T-helper 1 cell (primary cell): ENCODE data around the gene NTRK2.

Experiments used
- DNase-seq, 5 donors: peaks; one replicate each; pipeline ENCODE4 v3.0.0-alpha.2; 2012 to 2020

NTRK2 gene

DNA sequence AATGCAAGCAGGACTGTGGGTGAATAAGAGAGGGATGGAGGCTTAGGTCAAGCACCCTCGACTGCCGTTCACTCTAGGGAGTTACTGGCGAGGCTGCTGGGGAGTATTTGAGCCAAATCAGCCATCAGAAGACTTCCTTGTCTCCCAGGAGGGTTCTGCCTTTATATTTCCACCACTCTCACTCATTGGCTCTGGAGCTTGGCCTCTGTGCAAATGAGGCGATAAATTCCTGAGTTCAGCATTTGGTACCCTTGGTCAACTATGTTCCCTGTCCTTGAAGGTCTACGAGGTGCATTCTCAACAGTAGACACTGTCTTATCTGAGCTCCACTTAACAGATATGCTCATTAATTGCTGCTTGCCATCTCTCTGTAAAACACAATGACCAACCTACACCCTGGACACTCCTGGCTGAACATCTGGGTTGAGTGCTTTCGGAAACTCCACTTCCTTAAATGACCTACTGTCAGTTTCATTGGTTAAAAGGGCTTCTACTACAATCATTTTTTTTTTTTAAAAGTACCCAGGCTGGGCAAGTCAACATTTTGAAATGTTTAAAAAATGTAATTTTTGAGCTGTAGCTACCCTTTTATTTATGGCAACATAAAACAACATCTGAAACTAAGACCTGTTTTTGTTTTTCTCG lies 153.2 kb downstream of the NTRK2 start:
- DNase-seq: no peak

DNA sequence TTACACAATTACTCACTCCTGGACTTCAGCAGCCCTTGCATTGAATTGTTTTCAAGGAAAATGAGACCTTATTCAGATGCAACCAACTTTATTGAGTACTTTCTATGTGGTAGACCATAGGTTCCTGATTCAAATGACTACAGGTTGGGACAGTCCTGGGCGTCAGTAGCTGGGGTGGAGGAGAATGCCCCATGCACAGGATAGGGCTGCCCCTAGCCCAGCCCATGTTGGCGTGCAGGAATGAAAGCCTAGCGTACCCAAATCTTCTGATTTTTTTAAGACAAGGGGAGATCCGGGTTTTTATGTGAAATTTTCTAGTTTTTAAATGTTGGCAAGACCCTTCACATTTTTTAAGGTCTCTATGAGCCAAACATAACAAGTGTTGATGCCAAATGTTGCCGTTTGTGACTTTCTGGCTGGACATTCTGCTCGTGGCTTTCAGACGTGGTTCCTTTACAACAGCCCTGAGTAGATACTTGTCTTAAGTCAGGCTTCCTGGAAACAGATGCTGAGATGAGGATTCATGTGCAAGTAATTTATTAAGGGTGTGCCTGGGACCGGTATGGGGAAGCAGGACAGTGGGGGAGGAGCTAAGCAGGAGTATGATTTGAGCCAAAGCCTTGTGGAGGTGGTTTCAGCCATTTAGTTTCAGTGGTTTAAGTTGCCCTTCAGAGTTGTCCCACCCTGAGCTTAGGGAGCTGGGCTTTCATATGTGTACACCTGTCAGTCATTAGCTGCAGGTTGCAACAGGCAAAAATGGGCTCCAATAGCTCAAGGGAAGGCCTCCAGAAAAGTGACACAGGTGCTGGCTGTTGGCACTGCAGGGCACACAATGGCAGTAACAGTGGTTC lies 154.1 kb downstream of the NTRK2 start:
- DNase-seq: no peak

DNA sequence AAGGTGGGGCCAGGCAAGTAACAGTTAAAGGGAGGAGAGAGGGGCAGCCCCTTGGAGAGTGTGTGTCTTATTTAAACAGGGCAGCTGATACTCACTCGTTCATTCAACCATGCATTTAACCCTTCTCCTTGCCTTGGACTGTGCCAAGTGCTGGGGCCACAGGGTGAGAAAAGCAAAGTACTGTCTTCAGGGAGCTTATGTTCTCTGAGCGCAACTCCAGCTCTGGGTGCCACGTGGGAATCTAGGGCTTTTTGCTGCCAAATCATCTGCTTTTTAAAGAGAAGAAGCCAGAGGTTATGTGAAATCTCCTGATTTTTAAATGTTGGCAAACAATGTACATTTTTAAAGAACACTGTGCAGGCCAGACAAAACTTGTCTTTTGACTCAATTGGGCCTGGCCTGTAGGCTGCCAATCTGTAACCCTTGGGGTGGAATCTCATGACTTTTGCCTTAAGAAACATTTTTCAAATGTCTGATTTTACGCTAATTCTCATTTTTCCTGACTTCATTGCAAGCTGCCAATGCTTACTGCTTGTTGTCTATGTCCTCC lies 157.8 kb downstream of the NTRK2 start:
- no peak for DNase-seq

DNA sequence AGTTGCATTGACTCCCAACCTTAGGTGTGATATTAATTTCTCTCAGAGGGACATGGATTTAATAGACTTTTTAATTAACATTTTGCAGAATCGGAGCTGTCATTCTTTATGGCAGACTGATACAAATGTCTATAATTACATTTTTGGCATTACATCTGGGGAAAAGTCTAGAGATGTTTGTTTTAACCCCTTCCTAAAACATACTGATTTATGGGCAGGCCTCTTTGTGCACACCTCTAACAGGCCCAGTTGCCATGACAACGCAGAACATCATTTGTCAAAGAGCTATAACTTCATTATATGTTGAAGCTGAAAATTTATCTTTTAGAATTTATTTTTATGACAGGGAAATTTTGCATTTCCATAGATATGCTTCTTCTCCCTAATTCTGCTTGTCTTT lies 158.5 kb downstream of the NTRK2 start:
- DNase-seq: no peak

DNA sequence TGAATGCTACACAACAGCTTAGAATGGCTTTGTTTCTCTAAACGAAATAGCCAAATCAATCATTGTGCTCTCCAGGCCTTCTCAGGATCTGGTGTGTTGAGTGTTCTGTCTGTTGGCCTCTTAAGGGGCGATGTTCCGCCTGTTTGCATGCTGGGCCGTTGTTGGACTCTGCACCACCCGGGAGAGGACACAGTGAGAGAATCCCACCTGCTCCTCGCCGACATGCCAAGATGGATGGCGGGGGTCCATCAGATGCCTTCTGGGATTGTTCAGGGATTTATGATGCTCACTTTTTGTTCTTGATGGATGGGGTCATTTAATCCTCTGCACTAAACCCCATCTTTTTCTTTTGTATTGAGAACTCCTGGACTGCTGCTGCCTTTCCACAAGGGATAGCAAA lies 159.9 kb downstream of the NTRK2 start:
- no peak for DNase-seq

DNA sequence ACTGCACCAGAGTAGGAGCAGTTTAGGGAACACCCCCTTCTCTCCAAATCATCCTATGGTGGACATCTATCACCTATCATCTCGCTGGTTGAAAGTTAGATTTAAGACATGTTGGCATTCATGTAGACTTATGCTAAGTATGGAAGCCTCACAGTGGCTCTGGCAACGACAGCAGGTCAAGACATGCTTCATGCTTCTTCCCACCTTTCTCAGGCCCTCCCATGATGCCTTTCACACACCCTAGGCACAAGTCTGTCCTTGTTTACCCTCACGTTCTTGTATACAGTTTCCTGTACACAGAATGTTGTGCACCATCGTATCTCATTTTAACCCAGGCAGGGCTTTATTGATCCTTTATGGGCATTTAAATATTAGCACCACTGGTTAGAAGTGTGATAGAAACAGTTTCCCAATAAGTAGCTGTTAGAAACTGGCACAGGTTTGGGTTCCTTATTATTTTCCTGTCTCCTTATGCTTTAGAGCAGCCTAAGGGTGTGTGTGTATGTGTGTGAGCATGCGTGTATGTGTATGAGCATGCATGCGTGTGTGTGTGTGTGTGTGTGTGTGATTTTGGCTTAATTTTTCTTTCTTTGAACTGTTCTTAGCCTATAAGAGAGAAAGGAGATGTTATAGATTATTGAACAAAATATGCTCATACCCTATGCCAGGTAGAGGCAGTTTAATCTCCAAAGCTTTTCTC lies 160.6 kb downstream of the NTRK2 start:
- no peak for DNase-seq

DNA sequence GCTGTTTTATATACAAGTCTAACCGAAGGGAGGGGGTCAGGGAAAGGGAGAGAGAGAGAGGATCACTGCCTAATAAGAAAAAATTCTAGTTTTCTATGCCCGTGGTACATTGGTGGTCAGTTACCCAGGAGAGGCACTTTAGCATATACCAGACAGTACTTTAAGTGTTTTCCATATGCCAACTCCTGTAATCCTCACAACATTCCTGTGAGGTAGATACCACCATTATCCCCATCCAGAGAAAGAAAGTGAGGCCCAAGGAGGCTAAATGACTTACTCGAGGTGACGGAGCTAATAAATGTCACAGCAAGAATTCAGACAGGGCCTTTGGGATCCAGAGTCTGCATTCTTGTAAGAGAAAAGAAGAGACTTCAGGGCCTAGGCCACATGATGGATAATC lies 161.8 kb downstream of the NTRK2 start:
- DNase-seq: no peak

DNA sequence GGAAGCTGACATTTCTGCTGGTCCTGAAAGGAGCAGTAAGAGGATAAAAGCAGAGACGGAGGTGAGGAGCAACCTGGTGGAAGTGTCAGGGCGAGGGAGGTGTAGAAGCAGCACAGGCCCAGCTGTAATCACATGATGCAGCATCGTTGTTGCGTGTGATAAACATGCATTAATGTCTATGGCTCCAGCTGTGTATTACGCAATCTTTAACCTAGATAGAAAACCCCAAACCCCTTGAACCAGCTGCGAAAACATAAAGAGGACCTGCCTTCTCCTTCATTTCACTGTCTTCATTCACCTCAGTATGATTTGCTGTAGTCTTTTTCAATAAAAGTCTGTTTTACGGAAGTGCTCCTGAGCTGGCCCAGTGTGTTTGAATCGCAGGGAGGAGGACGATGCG lies 162.9 kb downstream of the NTRK2 start:
- DNase-seq: no peak

DNA sequence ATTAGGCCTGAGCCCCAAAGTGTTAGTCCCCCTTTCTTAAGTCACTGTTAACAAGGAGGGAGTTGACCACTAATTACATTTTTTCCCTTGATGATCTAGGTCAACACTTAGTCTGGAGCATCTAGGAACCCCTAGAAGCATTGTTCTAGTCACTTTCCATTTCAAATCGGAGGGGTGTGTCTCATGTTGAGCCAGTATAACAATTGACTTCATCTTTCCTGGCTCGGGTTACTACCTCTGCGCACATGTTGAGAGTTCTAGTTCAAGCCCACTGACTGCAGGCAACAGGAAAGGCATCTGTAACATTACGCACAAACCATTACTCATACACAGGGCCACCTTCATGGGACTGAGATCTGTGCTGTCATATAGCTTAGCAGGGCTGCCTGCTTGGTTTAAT lies 164.9 kb downstream of the NTRK2 start:
- DNase-seq: no peak

DNA sequence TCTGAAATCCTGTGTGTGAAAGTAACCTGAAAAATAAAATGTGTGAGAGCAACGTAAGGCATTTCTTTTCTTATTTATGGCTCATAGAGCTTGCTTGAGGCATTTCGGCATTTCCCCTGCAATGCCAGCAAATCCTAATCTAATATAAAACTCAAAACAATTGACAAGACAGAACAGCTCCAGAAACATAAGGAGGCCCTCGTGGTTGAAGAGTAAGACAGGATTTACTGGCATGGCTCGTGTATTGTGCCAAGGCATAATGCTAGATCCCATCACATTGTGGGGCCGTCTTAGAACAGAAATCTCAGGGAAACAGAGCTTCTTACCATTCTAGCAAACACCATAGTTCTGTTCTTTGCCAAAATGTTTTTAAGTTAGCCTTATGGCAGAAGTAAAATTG lies 166.2 kb downstream of the NTRK2 start:
- DNase-seq: no peak

DNA sequence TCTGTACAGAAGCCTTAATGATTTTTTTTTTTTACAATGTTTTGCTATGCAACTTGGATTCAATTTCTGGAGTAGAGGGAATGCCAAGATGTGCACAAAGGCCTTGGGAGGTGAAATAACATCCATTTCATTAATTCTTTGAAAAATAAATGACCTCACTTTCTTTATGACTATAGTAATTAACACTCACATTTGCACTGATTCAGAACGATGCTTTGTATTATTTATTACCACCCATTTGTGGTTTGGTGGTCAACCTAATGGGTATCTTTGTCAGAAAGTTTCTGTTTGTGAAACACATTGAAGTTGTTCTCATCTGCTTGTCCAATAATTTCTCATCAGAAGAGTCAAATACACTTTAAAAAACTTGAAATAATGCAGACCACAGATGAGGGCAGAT lies 169.3 kb downstream of the NTRK2 start:
- no peak for DNase-seq

DNA sequence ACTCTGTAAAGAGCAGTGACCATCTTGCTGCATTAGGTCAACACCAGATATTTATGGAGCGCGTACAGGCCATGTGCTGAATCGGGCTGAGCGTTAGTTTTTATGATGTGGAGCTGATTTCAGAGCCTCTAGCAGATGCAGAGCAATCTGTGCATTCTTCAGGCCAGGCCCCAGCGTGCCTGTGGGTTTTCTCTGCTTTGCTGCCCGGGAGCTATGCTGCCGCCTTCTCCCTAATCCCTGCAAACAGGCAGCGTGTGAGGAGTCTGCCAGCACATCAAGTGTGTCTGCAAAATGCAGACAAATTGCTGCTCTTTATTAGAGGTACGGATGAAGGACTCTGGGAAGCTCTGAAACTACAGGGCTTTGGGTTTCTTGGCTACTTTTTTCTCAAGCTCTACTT lies 170.0 kb downstream of the NTRK2 start:
- no peak for DNase-seq

DNA sequence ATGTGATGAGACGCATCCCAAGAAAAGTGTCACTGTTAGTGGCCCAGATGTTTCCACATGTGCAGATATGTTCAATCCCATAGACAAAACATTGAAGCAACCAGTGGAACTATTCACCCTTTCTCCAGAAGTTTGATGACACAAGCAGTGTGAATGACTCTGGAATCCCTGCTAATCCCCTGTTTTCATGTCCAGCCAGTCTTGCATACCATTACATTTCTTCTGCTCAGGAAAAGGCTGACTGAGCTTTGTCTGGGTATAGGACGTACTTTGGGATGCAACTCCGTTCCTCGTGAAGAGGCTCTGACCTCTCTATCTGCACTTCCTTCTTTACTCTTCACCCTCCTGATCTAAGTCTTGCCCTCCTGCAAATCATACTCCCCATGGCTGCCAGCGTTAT lies 172.4 kb downstream of the NTRK2 start:
- DNase-seq: no peak

DNA sequence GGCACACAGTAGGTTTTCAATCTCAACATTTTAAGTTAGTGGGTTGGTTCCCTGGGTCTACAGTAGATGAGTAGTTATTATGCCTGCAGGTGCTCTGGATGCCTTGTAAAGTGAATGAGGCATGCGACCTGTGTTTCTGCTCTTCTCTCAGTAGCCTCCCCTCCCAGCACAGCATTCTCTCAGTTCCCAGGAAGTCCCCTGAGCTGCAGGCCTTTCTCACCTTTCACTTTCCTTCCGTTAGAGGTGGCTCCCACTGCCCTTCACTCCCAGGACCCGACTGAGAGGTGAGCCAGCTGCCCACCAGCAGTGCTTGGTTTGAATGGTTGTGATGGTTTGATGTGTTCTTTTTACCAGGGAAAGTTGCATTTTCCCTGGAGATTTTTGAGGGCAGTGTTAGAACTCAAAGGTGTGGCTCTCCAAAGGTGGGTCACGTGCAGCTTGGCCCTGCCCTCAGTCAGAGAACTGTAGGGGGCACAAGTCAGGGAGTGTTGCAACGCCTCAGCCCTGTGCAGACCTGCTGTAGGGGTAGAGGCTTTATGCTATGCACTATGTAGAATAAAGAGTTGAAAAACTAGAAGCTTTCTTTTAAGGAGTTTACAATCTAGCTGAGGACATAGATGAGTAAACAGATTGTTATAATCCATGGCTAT lies 173.8 kb downstream of the NTRK2 start:
- DNase-seq: no peak

DNA sequence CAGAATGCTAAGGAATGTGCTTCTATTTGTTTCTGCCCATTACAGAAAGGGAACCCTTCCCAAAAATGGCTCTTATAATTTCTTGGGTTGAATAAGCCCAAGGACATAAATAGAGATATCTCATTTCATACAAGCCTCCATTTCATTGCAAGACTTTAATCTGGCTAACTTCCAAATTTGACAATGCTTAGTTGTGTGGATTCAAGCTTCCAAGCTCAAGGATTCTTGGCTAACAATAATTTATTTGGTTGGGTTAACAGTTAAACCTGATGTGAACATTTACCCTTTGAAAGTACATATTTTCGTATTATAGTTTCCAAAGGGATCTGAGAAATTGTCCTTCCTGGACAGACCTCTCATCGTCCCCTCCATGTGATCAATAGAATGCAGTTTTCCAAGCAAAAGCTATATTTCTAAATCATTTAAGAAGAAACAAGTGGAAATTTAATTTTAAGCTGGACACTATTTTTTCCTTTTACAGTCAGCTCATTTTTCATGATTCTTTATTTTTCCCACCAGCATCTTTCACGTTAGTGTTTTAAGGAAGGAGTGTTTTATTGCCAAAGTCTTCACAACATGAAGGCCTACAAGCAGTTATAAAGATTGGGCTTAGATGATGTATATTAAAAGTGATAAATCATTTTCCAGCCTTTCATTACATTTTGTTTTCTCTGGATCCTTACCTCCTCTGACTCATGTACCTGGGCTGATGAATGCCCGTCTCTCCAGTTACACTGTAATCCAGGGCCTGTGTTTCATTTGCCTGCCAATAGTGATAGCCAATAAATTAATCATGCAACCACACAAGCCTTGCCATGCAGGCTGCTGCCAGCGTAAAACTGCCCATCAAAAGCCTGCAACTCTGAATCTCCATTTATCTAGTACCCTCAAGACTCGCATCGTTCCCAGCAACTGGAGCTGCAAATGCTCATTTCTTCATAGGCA lies 176.7 kb downstream of the NTRK2 start:
- no peak for DNase-seq

DNA sequence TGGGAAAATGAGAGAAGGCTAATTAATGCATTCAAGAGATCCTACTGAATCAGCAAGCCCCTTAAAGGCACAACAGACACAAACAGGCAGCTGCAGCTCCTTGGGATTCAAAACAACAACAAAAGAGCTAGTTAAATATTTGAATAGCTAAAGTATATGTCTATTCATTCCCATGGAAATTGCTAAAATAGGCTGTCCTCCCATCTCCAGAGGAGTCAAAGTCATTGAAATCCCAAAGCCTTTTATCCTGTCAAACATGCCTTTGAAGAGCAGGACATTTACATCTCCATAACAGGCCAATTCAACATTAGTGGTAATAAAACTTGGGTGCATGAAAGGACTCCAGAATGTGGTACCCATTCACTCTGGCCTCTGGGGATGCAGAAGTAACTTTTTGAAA lies 177.4 kb downstream of the NTRK2 start:
- no peak for DNase-seq

DNA sequence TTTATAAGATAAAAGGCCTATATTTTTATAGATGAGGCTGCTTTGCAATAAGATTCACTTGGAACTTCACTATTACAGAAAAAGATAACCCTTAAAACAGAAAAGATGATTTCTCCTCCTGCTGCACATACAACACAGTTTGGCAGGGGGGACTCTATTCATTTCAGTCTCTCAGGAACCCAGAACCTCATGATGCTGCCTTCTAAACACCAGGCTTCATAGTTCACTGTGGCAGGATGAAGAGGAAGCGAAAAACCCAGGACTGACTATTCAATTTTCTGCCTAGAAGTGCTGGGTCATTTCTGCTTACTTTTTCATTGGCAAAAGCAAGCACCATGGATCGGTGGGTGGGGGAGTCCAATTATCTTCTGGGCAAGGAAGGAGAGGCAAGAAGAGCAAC lies 179.5 kb downstream of the NTRK2 start:
- DNase-seq: no peak

DNA sequence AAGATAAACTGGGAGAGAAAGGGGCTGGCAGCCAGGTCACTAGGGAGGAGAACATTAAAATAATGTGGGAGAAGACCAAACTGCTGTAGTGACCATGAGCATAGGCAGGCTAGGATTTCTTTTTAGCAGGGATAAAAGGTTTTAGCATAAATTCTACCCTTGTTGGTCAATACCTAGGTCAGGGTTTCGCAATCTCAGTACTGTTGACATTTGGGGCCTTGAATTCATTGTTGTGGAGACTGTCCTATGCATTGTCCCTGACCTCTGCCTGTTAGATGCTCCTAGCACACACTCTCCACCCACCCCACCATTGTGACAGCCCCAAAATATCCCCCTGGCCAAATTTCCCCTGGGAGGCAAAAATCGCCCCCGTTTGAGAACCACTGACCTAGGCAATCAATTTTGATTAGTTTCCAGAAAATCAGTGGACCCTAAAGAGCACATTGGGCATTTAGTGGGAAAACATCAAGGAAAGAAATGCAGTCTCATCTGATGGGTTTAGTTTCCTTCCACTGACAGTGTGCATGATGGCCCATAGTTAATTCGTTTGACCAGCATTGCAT lies 181.4 kb downstream of the NTRK2 start:
- DNase-seq: no peak

DNA sequence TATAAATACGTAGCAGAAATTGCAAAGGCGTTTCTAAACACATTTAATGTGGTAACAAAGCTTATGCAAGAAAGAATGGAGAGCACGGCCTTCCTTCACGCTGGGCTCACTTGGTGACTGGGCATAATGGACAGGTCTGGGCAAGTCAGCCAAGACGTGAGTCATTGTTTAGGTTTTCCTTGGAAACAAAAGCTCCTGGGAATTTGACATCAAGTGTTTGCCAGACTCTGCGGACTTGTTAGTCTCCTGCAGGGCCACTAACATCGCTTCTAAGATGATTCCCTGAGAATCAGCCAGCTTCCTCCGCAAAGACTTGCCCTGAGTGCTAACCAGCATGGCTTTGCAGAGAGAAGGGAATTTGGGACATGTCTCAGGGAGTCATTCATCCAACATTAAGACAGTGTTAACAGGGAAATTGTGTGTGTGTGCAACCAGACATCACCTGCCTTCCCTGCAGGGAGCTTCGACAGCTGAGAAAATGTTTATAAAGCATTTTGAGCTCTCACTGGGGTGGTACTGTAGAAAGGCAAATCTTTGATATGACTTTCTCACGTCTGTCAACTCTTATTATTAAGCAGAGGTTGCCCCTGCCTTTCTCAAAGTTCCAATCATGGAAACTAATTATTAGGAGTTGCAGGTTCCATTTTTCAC lies 182.5 kb downstream of the NTRK2 start:
- no peak for DNase-seq

DNA sequence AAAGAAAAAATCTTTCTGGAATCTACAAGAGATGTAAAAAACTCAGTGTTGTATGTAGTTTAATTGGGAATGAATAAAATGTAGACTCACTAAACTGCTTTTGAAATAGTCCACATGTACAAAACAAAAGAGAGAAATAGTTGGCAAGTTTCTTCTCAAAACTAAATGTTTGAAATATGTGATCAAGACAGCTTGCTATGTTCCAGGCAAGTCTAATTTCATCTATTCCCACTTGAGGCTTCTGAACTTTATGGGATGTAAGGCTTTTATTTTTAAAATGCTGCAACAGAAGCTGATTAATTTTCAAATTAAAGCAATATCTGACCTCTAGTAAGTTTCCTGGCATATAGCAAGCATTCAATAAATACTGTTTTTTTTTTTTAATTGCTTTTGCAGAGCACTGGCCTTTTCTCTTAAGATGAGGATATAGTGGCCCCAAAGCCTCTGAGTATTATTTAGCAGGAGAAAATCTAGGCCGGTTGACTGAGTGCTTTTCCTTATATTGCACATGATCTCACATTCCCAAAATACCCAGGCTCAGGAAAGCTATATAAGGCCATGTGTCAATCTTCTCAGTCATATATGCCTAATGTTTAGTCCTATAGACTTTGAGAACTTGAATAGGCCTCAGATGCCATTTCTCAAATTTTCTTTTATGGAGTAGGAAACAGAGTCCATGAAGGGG lies 183.2 kb downstream of the NTRK2 start:
- no peak for DNase-seq
